HCT116 (cell line): ENCODE data around the gene ZNF814.
"Not testable (repeated sequence)": the region's sequence is repeated elsewhere in the genome, so short reads cannot be mapped to it uniquely, and the experiment has no call there.

Experiments
- CEBPB ChIP-seq: IDR thresholded peaks from 2 replicates; pipeline ENCODE4 v1.6.1; 2012; ENCODE audit warnings: low read depth
- CTCF ChIP-seq, 3 experiments: fragments of 200-600 bp in 1 of 3; sonication (generic) in 1 of 3; IDR thresholded peaks in 2 of 3; conservative IDR thresholded peaks in 1 of 3; 2 replicates each; pipeline ENCODE4 v1.5.1; 2012 to 2017; ENCODE audit warnings: low read depth in 2 of 3, low read length in 2 of 3, antibody characterized with exemption in 1 of 3, borderline replicate concordance in 1 of 3, control low read depth in 1 of 3, mild to moderate bottlenecking in 1 of 3, mixed read lengths in 1 of 3, mixed run types in 1 of 3, moderate library complexity in 1 of 3; ENCODE audit not compliant: insufficient read depth in 1 of 3
- EZH2 ChIP-seq: fragments of 200-600 bp; sonication (generic); IDR thresholded peaks from 2 replicates; pipeline ENCODE4 v1.6.1; 2017; ENCODE audit warnings: antibody characterized with exemption, mixed run types
- MAX ChIP-seq: IDR thresholded peaks from 2 replicates; pipeline ENCODE4 v1.6.1; 2012
- POLR2A ChIP-seq: IDR thresholded peaks from 2 replicates; pipeline ENCODE4 v1.7.0; 2011; ENCODE audit warnings: borderline replicate concordance; ENCODE audit not compliant: insufficient read depth, insufficient read length; ENCODE audit errors: extremely low read depth
- SIN3A ChIP-seq: IDR thresholded peaks from 2 replicates; pipeline ENCODE4 v1.6.1; 2012; ENCODE audit warnings: low read depth
- SP1 ChIP-seq: IDR thresholded peaks from 2 replicates; pipeline ENCODE4 v1.6.1; 2012; ENCODE audit warnings: low read depth
- YY1 ChIP-seq: IDR thresholded peaks from 2 replicates; pipeline ENCODE4 v1.6.1; 2011; ENCODE audit warnings: low read length, low read depth, moderate library complexity, mild to moderate bottlenecking; ENCODE audit not compliant: insufficient replicate concordance; ENCODE audit errors: extremely low read depth

GRCh38 chr19:57890706-57891105, 1.9 kb upstream of the ZNF814 start:
- TF ChIP-seq MAX; CTCF (IDR thresholded peaks at IDR 0.05 in 2 of 3, conservative IDR thresholded peaks at IDR 0.05 in 1 of 3; ENCODE audit: borderline replicate concordance in 1 of 3, insufficient read depth in 1 of 3, low read depth in 2 of 3, low read length in 2 of 3); POLR2A; YY1; SIN3A; EZH2; CEBPB; SP1: not testable (repeated sequence)
